HG03558 (cell line): ENCODE measurements around the gene MCF2L2.

Experiments
- ATAC-seq: cut with Tn5 transposase; IDR thresholded peaks from one replicate; pipeline ENCODE4 v1.9.1; 2021; ENCODE audit warnings: moderate number of reproducible peaks; ENCODE audit not compliant: unreplicated experiment; ENCODE audit errors: extremely low read depth

Gene MCF2L2

GRCh38 chr3:183306798-183307671 is 121.4 kb downstream of the MCF2L2 start:
- ATAC-seq = peak; percentile 75

- no peak for ATAC-seq
These were observed 124.7 kb downstream of the MCF2L2 start for GRCh38 chr3:183303690-183304089.

- ATAC-seq = no peak
These were observed 126.4 kb downstream of the MCF2L2 start for GRCh38 chr3:183301937-183302580.

- no peak for ATAC-seq
These were observed 127.3 kb downstream of the MCF2L2 start for GRCh38 chr3:183300996-183301562.

- no peak for ATAC-seq
These were observed 128.4 kb downstream of the MCF2L2 start for GRCh38 chr3:183299976-183300375.

GRCh38 chr3:183298701-183299153 is 129.7 kb downstream of the MCF2L2 start:
- no peak for ATAC-seq

GRCh38 chr3:183296944-183297343 is 131.5 kb downstream of the MCF2L2 start:
- ATAC-seq = no peak

- ATAC-seq = no peak
These were observed 133.2 kb downstream of the MCF2L2 start for GRCh38 chr3:183295211-183295610.

- no peak for ATAC-seq
These were observed 134.5 kb downstream of the MCF2L2 start for GRCh38 chr3:183293966-183294365.

- ATAC-seq = no peak
These were observed 136.9 kb downstream of the MCF2L2 start for GRCh38 chr3:183291497-183292031.

- no peak for ATAC-seq
These were observed 138.2 kb downstream of the MCF2L2 start for GRCh38 chr3:183290216-183290615.

- no peak for ATAC-seq
These were observed 140.3 kb downstream of the MCF2L2 start for GRCh38 chr3:183288117-183288516.

- no peak for ATAC-seq
These were observed 141.0 kb downstream of the MCF2L2 start for GRCh38 chr3:183287301-183287971.

GRCh38 chr3:183285828-183286457 is 142.5 kb downstream of the MCF2L2 start:
- ATAC-seq = peak; percentile 96

GRCh38 chr3:183285318-183285717 is 143.1 kb downstream of the MCF2L2 start:
- ATAC-seq = no peak

GRCh38 chr3:183284570-183284969 is 143.8 kb downstream of the MCF2L2 start:
- ATAC-seq = no peak

- ATAC-seq = no peak
These were observed 144.5 kb downstream of the MCF2L2 start for GRCh38 chr3:183283886-183284285.

GRCh38 chr3:183281126-183281797 is 147.2 kb downstream of the MCF2L2 start:
- no peak for ATAC-seq

- ATAC-seq = no peak
These were observed 149.0 kb downstream of the MCF2L2 start for GRCh38 chr3:183279371-183279770.
